Mesenteric fat pad (tissue), 1 donor: ENCODE results near the gene RGS9. TPM values are rescaled to one million over a fixed set of nuclear protein-coding genes. Genes with fewer than 3 reads are reported as not detected.
"Not testable (repeated sequence)": the region's sequence is repeated elsewhere in the genome, so short reads cannot be mapped to it uniquely, and the experiment has no call there.

Source experiments
- DNase-seq: peaks from one replicate; pipeline ENCODE4 v3.0.0-alpha.2; 2020; ENCODE audit warnings: low spot score
- total RNA-seq: library from RNA; stranded (reverse); fragmentation: NEBNext Ultra II Directional; extraction: Animal tissue kit (Norgen Biotek cat#: 25700); gene quantifications from one replicate; pipeline ENCODE4 v1.2.1, GENCODE V29; 2021
- donor health status: DM: yes; HTN: yes; CAD: no.

The RGS9 gene
- total RNA-seq, 1 donor from 2014 or later = 3.2 TPM

DNA sequence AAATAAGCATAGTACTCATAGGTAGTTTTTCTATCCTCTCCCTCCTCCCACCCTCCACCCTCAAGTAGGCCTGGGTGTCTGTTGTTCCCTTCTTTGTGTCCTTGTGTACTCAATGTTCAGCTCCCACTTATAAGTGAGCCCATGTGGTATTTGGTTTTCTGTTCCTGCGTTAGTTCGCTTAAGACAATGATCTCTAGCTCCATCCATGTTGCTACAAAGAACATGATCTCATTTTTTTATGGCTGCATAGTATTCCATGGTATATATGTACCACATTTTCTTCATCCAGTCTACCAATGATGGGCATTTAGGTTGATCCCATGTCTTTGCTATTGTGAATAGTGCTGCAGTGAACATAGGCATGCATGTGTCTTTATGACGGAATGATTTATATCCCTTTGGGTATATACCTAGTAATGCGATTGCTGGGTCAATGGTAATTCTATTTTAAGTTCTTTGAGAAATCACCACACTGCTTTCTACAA lies 43.6 kb downstream of the RGS9 start:
- not testable (repeated sequence) for DNase-seq

DNA sequence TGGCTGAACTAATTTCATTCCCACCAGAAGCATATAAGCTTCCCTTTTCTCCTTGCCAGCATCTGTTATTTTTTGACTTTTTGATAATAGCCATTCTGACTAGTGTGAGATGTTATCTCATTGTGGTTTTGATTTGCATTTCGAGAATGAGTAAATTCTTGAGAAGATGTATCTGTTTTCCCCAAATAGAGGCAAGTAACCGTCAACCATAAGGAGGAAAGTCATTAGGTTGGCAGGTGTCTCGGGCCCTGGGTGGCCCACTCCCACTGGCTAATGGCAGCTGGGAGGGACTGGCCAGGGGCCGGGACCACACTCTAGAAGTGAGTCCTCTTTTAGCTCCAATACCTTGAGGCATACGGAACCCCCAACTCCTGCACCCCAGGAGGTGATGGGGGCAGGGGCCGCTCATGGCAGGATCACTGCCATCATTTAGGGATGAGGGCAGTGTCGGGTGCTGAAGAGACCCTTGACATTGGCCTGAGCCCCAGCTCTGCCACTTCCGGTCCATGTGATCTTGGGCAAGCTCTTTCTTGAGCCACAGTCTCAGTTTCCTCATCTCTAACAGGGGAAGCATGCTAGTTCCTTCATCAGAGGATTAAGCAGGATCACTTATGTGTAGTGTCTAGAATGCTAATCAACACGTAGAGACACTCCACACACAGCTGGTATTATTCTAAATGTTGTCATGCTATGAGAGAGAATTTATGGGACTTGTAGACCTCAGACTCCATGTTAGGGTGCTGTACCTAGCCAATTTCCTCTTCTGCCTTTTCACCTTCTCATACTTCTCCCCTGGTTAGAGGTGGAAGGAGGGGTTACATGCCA lies 44.3 kb downstream of the RGS9 start:
- no peak for DNase-seq

- DNase-seq = no peak
These were observed 45.1 kb downstream of the RGS9 start for GRCh38 chr17:65182233-65182632.

GRCh38 chr17:65183736-65184135 lies 46.6 kb downstream of the RGS9 start:
- no peak for DNase-seq

- no peak for DNase-seq
These were observed 47.2 kb downstream of the RGS9 start for GRCh38 chr17:65184235-65184959.

- DNase-seq = no peak
These were observed 47.9 kb downstream of the RGS9 start for GRCh38 chr17:65185062-65185461.

DNA sequence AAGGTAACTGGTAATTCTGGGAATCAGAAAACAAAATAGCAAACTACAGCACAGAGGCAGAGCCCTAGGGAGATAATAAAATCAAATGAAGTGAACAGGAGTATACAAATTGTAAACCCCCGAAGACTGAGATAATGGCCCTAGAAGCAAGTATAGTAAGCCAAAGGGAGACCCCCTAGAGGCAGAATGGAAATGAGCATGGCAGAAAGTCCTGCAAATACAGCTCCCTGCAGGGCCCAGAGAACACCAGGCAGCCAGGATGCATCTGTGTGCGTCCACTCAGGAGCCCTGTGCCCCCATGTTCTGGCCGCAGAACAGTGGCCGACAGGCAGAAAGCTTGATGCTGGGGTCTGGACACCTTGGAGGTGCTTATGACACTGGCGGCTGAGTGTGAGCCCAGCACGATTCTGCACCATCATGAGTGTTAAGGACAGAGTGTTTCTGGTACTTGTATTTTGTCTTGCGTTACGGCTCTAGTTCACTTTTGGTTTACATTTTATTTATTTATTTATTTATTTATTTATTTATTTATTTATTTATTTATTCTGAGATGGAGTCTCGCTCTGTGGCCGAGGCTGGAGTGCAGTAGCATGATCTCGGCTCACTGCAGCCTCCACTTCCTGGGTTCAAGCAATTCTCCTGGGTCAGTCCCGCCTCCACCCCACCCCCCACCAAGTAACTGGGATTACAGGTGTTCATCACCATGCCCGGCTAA lies 48.7 kb downstream of the RGS9 start:
- no peak for DNase-seq

DNA sequence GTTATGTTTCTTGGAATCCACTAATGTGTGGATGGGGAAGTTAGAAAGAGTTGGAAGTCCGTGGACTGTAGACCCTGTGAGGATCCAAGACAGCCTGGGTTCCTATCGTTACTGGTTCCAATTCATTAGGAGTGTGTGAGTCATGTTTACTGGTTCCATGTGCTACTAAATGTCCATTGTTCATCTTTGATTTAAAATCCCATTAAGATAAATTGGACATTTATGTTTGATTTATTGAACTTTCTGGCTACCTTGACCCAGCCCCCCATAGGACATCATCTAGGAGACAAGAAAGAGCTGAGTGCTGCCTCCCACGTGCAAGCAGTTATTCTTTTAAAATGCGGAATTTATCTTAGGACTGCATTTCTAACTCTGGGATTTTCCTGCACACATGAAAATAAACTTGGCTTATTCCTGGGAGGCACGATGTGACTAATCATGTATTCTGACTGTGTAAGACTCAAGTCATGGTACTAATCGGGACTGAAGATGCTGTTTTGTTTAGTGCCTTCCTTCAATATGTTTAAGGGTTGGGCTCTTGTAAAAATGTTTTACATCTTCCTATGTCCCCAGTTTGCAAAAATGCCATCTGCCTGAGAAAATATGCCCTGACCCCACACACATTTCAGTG lies 53.4 kb downstream of the RGS9 start:
- no peak for DNase-seq

GRCh38 chr17:65191811-65192740 lies 54.9 kb downstream of the RGS9 start:
- DNase-seq = no peak

GRCh38 chr17:65193305-65193704 lies 56.1 kb downstream of the RGS9 start:
- DNase-seq = no peak

GRCh38 chr17:65193716-65194293 lies 56.6 kb downstream of the RGS9 start:
- DNase-seq = no peak

GRCh38 chr17:65194670-65195334 lies 57.6 kb downstream of the RGS9 start:
- DNase-seq = no peak

DNA sequence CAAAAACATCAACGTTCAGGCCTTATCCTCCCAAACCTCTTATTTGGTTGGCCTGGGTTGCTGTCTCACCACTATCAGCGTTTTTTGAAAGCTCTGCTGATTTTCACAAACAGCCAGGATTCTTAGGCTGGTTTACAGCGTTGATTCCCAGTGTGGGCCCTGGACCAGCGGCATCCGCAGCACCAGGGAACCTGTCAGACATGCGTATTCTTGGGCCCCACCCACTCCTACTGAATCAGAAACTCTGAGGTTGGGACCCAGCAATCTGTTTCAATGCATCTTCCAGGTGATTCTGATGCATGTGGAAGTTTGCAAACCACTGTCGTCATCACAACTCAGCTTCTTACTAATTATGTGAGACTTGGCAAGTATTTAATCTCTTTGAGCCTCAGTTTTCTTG lies 58.5 kb downstream of the RGS9 start:
- no peak for DNase-seq

GRCh38 chr17:65196617-65197016 lies 59.4 kb downstream of the RGS9 start:
- DNase-seq = no peak

GRCh38 chr17:65197201-65197600 lies 60.0 kb downstream of the RGS9 start:
- DNase-seq = no peak

DNA sequence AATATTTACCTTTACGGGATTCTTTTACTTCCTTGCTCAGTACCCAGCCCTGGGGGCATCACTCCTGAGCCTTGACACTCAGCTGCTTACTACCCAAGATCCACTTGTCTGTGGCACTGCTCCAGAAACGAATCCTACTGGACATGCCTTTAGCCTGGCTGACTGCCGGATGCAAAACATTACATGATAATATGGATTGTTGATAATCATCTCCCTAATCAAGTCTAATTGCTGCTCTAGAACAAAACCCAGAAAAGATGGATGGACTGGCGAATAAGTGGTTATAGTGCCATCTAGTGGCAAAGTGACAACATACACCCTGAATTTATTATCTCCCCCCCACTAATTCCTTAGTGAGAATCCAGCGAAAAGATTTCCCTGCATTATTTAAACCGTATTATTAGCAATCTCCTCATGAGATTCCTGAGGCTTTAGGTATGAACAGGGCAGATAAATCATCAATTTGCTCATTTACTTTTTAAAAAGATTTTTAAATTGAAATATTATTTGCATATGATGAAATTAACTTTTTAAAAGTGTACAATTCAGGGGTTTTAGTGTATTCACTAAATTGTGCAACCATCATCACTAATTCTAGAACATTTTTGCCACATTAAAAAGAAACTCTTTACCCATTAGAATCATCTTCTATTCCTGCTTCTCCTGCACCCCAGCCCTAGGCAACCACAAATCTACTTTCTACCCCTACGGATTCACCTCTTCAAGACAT lies 61.6 kb downstream of the RGS9 start:
- DNase-seq = no peak

- no peak for DNase-seq
These were observed 64.2 kb downstream of the RGS9 start for GRCh38 chr17:65201331-65201730.

DNA sequence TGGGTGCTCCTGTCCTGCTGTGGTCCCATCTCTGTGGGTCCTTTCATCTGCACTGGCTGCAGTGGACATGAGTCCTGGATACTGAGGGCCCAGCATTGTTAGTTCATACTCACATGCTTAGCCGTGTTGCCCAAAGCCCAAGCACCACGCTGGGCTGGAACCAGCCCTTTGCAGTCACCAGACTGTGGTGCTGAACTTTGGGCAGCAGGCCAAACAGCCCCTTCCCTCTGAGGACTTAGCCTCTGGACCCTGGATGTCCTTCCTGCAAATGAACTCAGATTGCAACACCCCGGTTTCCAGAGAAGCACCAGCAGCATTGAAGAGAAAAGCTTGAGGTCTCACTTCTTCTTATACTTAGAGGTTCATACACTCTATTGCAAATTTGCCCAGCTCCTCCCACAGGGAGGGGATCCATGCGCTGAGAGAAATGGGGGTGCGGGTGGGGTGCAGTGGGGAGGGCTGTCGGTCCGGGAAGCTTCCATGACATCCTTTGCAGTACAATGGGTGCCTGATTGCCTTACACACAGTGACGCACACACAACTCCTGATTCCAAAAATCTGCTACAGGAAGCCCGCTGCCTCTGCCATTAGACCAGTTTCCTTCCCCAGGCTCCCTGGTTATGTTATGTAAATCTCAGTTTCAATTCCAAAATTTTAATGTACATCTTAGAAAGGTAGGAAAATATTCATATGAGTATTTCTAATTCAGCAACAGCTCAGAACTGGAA lies 65.8 kb downstream of the RGS9 start:
- DNase-seq = no peak
